ENCODE measurements around the gene TCEA3.

TCEA3 gene

DNA sequence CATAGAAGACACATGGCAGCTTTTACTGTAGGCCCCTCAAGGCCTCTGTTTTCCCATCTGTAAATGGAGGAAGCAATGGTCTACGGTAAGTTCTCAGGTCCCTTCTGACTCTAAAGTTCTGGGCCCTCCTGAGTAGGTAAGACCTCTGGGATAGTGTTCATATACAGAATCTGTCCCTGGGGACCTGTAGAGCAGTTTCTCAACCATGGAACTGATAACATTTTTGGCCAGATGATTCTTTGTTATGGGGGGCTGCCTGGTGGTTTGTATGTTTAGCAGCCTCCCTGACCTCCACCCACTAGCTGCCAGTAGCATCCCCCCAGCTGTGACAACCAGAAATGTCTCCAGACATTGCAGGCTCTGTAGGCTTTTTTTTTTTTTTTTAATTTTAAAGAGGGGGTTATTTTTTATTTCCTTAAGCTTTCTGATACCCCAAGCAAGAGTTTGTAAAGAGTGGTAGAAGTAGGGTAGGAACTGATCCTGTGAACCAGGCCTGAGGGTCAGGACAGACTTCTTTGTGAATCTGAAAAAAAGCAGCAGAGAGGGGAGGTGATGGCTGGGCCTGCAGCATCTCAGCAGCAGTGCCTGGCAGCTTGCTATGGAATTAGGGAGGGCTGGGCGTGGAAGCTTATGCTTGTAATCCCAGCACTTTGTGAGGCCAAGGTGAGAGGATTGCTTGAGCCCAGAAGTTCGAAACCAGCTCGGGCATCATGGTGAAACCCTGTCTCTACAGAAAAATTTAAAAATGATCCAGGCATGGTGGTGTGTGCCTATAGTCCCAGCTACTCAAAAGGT is 20.2 kb upstream of the TCEA3 start:
- no peak for DNase-seq

DNA sequence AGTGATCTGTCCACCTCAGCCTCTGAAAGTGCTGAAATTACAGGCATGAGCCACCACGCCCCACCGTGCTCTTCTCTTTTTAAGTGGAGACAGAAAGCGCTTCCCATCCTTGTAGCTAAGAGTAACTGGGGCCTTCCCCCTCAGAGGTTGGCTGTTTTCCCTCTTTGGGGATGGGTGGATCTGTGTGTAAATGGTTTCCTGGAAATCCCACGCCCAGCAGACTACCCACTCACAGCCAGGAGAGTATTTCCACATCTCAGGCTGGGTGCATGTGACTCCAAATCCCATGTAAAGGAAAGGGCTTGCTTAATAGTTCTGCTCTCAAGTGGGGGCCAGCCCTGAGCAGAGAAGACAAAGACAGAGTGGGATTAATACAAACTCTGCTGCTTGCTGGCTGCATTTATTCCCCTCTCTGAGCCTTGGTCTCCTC is 19.6 kb upstream of the TCEA3 start:
- DNase-seq: no peak

DNA sequence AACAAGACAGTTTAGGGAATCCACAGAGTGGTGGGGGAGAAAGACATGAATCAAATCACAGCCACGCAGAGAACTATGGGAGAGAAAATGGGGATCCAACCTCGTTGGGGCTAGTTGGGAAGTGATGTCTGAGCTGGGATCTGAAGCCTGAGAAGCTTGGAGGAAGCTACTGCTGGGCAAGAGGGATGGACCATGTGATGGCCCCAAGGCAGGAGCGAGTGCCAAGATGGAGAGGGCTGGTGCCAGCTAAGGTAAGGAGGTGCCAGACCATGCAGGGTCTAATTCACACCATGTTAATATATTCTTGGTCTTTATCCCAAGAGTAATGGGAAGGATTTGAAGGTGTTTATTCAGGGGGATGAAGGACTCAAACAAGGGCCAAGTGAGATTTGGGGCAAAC is 18.2 kb upstream of the TCEA3 start:
- DNase-seq: no peak

DNA sequence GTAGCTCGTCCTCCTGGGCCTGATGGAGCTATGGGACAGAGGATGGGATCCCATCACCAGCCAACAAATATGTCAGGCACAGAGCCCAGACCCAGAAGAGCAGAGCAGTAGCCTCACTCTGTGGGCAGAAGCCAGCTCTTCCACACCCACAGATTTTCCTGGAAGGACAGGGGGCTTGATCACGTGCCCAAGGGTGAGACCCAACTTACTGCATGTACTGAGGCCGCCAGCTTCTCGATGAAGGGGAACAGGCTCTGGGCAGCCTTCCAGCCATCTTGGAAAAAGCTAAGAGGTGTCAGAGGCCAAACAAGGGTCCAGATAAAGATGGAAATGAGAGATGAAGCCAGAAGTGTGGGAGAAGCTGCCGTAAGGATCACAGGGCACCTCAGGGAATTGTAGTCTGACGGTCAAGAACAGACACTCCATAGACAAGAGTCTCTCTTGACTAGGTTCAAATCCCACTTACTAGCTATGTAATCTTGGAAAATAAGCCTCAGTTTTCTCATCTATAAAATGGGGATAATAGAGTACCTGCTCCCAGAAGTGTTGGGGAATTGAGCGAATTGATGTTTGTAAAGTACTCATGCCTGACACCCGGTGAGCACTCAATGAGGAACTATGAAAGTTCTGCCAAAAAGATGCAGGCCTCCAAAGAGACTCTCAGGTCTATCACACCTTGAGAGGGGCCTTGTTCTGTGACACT is 17.0 kb upstream of the TCEA3 start:
- no peak for DNase-seq

DNA sequence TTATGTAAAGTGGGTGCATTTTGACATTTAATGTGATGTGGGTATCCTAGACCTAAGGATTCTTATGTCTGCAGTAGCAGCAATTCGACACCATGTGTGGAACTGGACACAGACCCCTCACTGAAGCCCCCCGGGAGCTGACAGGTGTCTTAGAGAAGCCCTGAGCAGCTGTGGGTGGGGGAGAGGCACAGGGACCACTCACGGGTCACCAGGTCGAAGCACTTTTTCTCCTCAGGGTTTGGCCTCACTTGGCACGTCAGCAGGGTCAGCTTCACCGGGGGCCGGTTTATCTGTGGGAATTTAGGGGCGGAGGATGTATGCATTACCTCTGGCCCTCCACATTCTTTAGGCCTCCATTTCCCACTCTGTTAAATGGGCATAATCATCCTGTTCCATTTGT is 14.0 kb upstream of the TCEA3 start:
- DNase-seq: no peak

DNA sequence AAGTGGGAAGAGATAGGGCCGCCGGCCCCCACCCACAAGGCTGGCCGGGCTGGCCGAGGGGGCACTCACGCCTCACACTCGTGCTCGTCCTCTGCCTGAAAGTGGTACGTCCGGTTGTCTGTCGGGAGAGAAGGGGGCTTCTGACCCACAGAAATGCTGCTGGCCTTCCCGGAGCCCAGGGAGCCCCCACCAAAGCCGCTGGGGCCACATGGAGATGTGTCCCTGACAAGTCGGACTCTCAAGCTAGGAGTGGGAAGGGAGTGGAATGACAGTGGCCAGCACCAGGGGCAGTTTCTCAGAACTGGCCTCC is 12.8 kb upstream of the TCEA3 start:
- no peak for DNase-seq

DNA sequence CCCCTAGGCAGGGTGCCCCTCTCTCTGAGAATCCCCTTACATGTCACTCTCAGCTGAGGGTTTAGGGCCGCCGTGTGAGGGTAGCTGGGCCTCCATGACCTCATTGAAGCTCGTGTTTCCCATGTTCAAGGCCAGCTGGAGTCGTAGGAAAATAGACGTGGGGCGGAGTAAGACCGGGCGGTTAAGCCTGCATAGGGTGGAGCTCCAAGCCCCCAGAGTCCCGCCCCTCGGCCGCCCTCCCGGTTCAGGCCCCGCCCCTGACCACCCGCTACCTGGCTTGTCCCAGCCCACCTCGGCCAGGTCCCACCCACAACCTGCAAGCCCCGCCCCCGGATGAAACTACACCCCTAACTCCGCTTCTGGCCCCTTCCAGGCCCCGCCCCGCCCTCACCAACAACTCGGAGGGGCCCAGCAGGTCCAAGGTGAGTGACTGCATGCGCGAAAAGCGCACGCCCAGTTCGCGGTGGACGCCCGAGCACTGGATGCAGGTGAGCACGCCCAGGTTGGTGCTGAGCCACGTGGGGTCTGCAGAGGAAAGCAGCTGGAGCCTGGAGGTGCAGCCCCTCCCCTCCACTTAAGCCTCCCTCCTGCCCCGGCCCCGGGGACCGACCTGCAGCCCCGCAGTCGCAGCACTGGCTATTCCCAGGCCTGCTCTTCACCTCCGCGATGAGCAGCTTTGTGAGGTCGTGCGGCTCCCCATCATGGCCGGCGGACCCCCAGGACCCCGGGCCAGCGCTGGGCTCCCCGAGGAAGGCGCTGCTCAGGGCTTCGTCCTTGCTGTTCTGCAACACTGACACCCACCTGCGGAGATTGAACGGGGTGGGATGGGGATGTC is 12.2 kb upstream of the TCEA3 start:
- peak; percentile 26 for DNase-seq

DNA sequence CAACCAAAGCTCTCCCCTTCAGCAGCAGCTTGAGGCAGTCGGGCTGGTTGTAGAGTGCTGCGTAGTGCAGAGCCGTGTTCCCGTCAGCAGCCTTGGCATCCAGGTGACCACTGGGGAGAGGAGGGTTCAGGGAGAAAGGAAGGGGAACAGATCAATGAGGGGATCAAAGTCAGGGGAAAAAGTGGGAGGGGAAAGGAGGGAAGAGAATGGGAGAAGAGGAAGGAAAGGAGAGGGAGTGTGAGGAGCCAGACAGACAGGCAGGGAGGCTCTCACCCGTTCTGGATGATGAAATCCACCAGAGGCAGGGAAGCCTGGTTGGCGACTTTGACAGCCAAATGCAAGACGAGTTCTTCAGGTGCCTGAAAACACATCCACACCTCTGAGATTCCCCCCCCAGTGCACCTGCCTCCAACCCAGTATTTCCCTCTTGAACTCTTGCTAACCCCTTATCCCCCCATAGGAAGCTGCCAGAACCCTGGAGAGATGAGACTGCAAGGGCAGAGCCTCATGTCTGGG is 9.8 kb upstream of the TCEA3 start:
- no peak for DNase-seq

DNA sequence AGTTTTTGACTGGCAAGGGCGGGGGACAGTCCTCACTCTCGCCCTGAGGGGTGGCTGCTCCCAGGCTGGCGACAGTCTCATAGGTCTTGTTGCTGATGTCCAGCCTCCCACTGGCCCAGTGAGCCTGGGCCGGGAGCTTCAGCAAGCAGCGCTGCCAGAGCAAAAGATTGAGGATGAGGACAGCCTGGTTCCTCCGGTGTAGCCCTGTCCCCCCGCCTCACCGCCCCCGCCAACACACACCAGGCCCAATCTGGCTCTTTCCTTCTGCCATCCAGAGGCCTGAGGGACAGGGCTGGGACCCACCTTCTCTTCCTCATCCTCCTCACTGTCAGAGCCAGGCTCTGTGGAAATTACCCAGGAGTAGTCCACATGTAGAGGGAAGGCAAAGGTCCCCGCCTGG is 8.6 kb upstream of the TCEA3 start:
- DNase-seq: no peak

DNA sequence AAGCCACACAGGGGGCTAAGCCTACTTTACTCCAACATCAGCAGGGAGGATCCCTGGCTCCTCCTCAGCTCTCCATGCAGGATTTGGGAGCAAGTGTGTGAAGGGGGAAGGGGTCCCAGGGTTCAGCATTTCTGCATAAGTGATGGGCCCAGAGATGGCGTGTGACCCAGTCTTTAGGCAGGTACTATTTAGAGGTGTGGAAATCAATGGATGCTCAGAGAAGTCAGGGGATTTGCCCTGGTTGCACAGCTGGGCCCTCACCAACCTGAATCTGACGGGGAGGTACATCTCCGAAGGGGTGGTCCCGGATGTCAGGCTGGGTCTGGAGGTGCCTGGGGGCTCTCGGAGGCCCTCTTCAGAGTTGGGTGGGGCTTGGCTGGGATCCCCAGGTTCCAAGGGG is 6.9 kb upstream of the TCEA3 start:
- DNase-seq: no peak

DNA sequence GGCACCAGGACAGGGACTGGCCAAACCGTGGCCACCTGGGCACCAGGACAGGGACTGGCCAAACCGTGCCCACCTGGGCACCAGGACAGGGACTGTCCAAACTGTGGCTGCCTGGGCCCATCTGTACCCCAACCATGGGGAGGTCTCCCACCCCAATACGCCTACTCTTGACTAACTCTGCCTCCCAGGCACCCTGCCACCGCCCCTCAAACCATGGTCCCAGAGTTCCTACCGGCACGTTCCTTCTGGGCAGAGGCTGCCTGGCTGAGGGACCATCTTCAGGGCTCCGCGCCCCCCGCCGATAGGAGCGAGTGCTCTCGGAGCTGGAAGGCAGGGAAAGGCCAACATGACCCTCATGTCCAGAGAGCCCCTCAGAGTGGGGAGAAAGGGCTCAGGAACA is 6.3 kb upstream of the TCEA3 start:
- DNase-seq: no peak

DNA sequence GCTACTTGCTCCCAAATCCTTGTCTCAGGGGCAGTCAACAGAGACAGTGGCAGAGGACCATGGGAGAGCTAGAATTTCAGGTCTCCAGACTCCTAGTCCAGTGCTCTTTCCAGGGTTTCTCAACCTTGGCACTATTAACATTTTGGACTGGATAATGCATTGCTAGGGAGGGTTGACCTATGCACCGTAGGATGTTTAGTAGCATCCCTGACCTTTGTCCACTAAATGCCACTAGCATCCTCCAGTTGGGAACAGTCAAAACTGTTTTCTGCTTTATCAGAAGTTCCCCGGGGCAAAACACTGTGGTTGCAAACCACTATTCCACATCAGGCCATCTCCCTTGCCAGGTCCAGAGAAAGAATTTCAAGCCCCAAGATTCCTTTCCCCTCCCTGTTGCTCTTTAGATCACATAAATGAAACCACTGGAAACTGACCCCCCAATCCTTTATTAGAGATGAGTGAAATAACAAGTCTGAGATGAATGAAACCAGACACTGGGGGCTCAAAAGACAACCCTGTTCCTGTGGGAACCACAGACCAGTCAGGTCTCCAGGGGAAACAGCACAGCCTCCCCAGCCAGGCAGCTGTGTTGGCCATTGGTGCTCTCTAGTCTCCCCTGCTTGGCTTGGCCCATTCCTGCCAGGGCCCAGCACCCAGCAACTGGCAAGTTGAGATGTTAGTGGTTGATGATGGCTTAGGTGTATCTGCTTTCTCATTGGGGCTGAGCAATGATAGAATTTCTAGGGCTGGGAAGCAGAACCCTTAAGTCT is 3.8 kb upstream of the TCEA3 start:
- DNase-seq: no peak

GRCh38 chr1:23427550-23427949 is 3.0 kb upstream of the TCEA3 start:
- no peak for DNase-seq

GRCh38 chr1:23426828-23427227 is 2.3 kb upstream of the TCEA3 start:
- DNase-seq: no peak

- DNase-seq: no peak
Measured at GRCh38 chr1:23425193-23425494, 596 bp upstream of the TCEA3 start.

DNA sequence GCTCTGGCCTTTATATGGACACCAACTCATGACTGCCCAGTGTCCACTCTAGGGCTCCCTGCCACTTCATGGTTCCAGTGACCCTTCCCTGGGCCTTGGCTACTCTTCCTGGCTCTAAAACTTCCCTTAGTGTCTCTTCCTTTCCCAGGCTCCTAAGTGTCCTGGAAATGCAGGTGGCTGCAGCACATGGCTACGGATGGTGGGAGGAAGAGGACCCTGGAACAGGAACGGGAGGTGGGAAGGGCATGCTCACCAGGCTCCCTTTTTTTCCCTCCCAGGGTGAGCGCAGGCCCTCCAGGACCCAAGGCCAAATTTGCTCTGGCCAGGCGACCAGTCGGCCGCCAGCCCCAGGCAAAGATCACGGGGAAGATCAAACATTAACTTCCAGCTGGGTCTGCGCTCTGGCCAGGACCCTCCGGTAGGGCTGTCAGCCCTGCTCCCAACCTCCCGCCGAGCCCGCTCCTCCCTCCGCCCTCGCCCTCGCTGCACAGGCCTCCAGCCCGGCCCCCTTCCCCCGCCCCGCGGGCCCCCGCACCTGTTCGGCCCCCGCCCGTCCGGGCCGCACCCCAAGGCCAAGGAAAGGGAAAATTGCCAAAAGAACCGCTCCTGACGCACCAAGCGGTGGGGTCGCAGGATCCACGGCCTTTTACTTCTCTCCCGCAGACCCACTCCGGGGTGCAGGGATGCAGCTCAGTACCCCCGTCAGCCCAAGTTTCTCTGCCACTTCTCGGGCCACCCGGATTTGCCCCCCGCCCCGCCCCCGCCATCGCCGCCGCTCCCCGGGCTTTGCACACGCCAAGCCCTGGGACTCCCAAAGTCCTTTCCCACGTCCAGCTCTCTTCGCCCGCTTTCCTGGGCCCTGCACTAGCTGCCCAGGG is 894 bp downstream of the TCEA3 start:
- peak; percentile 16 for DNase-seq

DNA sequence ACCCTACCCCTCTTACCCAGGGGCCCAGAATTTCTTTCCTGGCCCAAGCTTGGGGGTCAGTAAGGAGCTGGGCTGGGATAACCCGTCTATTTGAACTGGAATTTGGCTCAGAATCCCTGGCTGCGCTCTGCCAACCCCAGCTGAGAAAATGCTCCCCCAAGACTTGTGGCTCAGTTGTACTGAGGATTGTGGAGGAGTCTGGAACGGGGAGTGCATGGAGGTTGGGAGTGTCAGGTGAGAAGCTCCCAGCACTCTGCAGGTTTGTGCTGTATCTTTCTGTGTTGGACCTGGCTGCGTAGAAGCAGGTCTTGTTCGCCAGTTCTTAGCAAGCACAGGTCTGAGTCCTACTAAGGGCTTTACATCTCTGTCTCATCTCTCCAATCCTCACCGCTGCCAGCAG is 1.6 kb downstream of the TCEA3 start:
- DNase-seq: no peak

DNA sequence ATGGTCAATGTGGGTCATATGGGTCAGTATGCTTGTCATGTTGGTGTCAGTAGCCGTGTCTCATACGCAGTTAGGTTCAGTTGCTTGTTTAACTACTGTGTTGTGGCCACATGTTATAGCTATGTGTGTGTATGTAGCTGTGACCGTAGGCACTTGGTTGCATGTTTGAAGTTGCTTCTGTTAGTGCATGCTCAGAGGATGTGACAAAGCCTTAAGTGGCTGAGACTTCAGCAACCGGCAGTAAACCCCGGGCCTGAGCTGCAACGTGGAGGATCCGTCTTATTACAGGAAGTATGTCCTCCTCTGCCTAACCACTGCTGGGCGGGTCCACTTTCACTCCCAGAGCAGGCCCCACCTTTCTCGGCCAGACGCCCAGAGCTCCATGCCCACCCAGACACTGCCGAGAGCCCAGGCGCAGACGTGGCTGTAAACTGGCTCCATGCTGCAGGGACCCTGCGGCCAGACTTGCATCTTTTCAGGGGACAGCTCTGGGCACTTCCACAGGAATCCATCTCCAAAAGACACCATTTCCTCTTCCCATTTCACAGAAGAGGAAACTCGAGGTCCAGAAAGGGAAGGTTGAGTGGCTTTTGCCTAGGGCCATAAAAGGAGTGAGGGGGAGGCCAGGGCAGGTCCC is 2.2 kb downstream of the TCEA3 start:
- peak; percentile 30 for DNase-seq

DNA sequence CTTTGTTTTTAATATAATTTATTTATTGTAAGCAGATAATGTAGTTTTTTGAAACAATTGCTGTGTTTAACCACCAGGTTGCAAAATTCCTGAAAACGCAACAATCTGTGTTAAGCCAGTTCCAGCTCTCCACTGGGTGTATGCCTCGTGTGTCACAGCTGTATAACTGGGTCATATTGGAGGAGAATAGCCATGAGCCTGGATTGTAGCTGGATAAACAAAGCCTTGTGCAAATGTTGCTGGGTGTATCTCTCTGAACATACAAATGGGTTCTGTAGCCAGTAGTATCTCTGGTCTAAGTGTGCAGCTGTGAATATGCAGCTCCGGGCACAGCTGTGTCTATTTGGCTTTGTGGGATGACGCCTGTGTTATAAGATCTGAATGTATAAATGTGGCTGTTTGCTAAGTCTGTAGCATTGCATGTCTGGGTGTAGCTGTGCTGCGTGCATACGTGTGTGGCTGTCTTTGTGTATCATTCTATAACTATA is 2.8 kb downstream of the TCEA3 start:
- DNase-seq: no peak

- DNase-seq: no peak
Measured at GRCh38 chr1:23421343-23421742, 3.2 kb downstream of the TCEA3 start.

DNA sequence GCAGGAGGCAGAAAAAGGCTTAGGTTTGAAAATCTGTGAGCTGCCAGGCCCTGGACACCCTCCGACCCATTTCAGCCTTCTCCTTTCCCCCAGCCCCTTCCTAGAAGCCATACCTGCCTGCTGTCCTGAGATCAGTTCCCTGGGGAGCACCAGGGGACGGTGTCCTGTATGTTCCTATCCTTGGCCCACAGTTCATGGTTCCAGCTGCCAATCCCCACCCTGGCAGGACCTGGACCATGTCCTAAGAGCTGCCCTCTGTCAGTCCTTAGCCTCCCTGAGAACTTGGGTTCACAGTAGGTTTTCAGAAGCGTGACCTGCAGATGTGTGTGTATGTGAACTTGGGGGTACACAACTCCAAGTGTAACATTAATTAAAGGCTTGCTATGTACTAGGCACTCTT is 3.8 kb downstream of the TCEA3 start:
- no peak for DNase-seq

Measured in stimulated activated CD4-positive, alpha-beta T cell treated with anti-CD3 and anti-CD28 coated beads, Interleukin-12 subunit alpha, Interleukin-12 subunit beta, amount 100 ng/mL, for 4 hours (primary cell).